HEK293 (cell line): Measurements from ENCODE around the gene CPNE1.
"Not testable (repeated sequence)": the region's sequence is repeated elsewhere in the genome, so short reads cannot be mapped to it uniquely, and the experiment has no call there.

Source experiments
- CTCF ChIA-PET: fragments of 350-600 bp; formaldehyde crosslinking; extraction: SDS; loops from one replicate; lab custom pipeline; 2021; ENCODE audit warnings: antibody characterized with exemption; lab: Yijun Ruan, JAX
- POLR2A ChIA-PET: fragments of 300-600 bp; formaldehyde crosslinking; extraction: SDS; loops from one replicate; lab custom pipeline; 2020; ENCODE audit warnings: antibody characterized with exemption, inconsistent platforms; lab: Yijun Ruan, JAX
- H3K27ac ChIP-seq: fragments of 200-500 bp; sonication (Bioruptor generic); 2 replicates; pipeline ENCODE4 v1.5.1; 2014; ENCODE audit warnings: low read depth, low read length, control low read depth, inconsistent platforms; ENCODE audit errors: extremely low read depth
- H3K36me3 ChIP-seq, 2 experiments: fragments of 200-500 bp in 1 of 2; sonication (Bioruptor generic) in 1 of 2; 1 replicate in 1 of 2; 2 replicates in 1 of 2; pipeline ENCODE4 v1.5.1; 2014 to 2017; ENCODE audit warnings: inconsistent platforms in 2 of 2, low read length in 2 of 2; ENCODE audit not compliant: control insufficient read depth in 2 of 2, insufficient read depth in 1 of 2
- H3K4me1 ChIP-seq: fragments of 200-500 bp; sonication (Bioruptor generic); 2 replicates; pipeline ENCODE4 v1.5.1; 2014; ENCODE audit warnings: mild to moderate bottlenecking, low read length, inconsistent platforms; ENCODE audit not compliant: control insufficient read depth, insufficient read depth
- H3K4me3 ChIP-seq: 2 replicates; pipeline ENCODE4 v1.5.1; 2011; ENCODE audit warnings: low read depth, mild to moderate bottlenecking, control low read depth, low read length, moderate library complexity
- H3K9me3 ChIP-seq: fragments of 200-500 bp; sonication (Bioruptor generic); 2 replicates; pipeline ENCODE4 v1.5.1; 2014; ENCODE audit warnings: low read depth, low read length, inconsistent platforms; ENCODE audit not compliant: control insufficient read depth, insufficient read depth
- BCL11A ChIP-seq: fragments of 450-650 bp; formaldehyde crosslinking; IDR thresholded peaks from 2 replicates; pipeline ENCODE4 v1.5.1; 2016; ENCODE audit warnings: low read depth, missing biosample characterization, missing genetic modification characterization
- IKZF3 ChIP-seq: fragments of 450-650 bp; IDR thresholded peaks from 2 replicates; pipeline ENCODE4 v1.5.0; 2018; ENCODE audit warnings: missing biosample characterization, mild to moderate bottlenecking, missing genetic modification characterization, moderate library complexity
- ZEB2 ChIP-seq: fragments of 450-650 bp; formaldehyde crosslinking; IDR thresholded peaks from 2 replicates; pipeline ENCODE4 v1.5.1; 2016; ENCODE audit warnings: missing biosample characterization, missing genetic modification characterization
- ZNF155 ChIP-seq: fragments of 450-650 bp; formaldehyde crosslinking; IDR thresholded peaks from 2 replicates; pipeline ENCODE4 v1.5.1; 2016; ENCODE audit warnings: missing biosample characterization, missing genetic modification characterization
- ZNF521 ChIP-seq: fragments of 450-650 bp; formaldehyde crosslinking; IDR thresholded peaks from 2 replicates; pipeline ENCODE4 v1.5.1; 2017; ENCODE audit warnings: missing biosample characterization, mild to moderate bottlenecking, missing genetic modification characterization
- ZNF624 ChIP-seq: fragments of 450-650 bp; formaldehyde crosslinking; IDR thresholded peaks from 2 replicates; pipeline ENCODE4 v1.5.1; 2017; ENCODE audit warnings: missing biosample characterization, missing genetic modification characterization
- ZNF777 ChIP-seq: fragments of 450-650 bp; formaldehyde crosslinking; IDR thresholded peaks from 2 replicates; pipeline ENCODE4 v1.5.1; 2017; ENCODE audit warnings: missing biosample characterization, missing genetic modification characterization, borderline replicate concordance
- TF ChIP-seq, protein P1 (sequence below): fragments of 450-650 bp; formaldehyde crosslinking; IDR thresholded peaks from 2 replicates; pipeline ENCODE4 v1.5.1; 2017; ENCODE audit warnings: missing biosample characterization, missing genetic modification characterization
- TF ChIP-seq, protein P2 (sequence below): fragments of 450-650 bp; IDR thresholded peaks from 2 replicates; pipeline ENCODE4 v1.5.1; 2018; ENCODE audit warnings: missing biosample characterization, mild to moderate bottlenecking, missing genetic modification characterization
- TF ChIP-seq, protein P3 (sequence below): fragments of 450-650 bp; formaldehyde crosslinking; IDR thresholded peaks from 2 replicates; pipeline ENCODE4 v1.5.1; 2016; ENCODE audit warnings: missing biosample characterization, missing genetic modification characterization, borderline replicate concordance
- TF ChIP-seq, protein P4 (sequence below): fragments of 450-650 bp; formaldehyde crosslinking; IDR thresholded peaks from 2 replicates; pipeline ENCODE4 v1.5.1; 2017; ENCODE audit warnings: missing biosample characterization, missing genetic modification characterization

The CPNE1 gene

DNA sequence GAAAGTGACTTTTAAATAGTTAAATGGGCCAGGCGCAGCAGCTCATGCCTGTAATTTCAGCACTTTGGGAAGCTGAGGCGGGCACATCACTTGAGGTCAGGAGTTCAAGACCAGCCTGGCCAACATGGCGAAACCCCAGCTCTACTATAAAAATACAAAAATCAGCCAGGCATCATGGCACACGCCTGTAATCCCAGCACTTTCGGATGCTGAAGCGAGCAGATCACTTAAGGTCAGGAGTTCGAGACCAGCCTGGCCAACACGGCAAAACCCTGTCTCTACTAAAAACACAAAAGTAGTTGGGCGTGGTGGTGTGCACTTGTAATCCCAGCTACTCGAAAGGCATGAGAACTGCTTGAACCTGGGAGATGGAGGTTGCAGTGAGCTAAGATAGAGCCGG lies 41.2 kb upstream of the CPNE1 start:
- ChIA-PET POLR2A (interaction anchor here (1.4 kb wide), 1 partner anchor 12 kb away, joined by 5 read pairs; no protein-coding TSS in a partner anchor), CTCF (interaction anchor here (1.6 kb wide), 1 partner anchor 178 kb away, joined by 4 read pairs; no protein-coding TSS in a partner anchor)
- H3K27ac ChIP-seq, H3K4me1 ChIP-seq: not testable (repeated sequence)
- peaks cover 50 to 98% of the 10 kb centered on the region in 2 experiments for H3K36me3 ChIP-seq
- TF ChIP-seq BCL11A (tag by site-specific recombination): 0 out of 2 replicates have a peak, but pooled peaks have one; percentile 26
- TF ChIP-seq, protein P1, sequence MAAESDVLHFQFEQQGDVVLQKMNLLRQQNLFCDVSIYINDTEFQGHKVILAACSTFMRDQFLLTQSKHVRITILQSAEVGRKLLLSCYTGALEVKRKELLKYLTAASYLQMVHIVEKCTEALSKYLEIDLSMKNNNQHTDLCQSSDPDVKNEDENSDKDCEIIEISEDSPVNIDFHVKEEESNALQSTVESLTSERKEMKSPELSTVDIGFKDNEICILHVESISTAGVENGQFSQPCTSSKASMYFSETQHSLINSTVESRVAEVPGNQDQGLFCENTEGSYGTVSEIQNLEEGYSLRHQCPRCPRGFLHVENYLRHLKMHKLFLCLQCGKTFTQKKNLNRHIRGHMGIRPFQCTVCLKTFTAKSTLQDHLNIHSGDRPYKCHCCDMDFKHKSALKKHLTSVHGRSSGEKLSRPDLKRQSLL: peak; percentile 66
- TF ChIP-seq, all 188 proteins: peak for 2; not testable (repeated sequence) for 186
- H3K4me3 ChIP-seq, H3K9me3 ChIP-seq: not testable (repeated sequence)

DNA sequence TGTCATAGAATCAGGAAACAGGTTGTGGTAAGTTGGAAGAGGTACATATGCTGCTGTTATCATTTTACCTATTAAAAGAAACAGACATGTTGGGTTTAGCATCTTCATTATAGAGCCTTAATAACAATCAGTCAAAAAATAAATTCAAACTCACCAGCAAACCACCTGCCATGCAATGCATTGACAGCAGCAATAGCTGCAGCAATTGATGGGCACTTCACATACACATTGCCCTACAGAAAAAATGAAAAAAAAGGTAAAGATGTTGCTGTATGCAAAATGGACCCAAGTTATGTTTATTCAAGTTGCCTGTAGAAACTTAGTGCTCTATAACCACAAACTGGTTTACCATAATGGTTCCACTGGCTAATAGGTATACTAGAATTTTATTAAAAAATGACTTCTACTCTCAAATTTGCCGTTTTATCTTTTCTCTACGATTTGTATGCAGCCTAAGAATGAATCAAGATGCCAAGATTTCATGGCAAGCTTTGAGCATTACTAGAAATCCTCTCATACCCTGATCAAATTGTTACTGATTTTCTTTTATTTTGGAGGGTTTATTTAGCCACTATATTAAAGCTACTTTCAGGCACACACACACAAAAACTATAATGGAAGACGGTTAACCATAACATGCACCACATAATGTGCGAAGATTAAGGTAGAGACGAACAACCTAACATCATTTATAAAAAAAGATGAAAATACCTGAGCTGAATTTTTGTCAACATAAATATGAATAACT lies 40.0 kb upstream of the CPNE1 start:
- H3K4me1 ChIP-seq: no peaks in the 10 kb centered on the region
- H3K4me3 ChIP-seq: no peak overlapping the region
- CTCF ChIA-PET: interaction anchor here (0.6 to 1.6 kb wide), 2 partner anchors 179 to 1384 kb away, joined by 3 to 4 read pairs; no protein-coding TSS in a partner anchor
- H3K27ac ChIP-seq: no peak overlapping the region
- H3K9me3 ChIP-seq: no peaks in the 10 kb centered on the region
- TF ChIP-seq ZNF155 (tag by site-specific recombination) (no peak), ZNF624 (tag by site-specific recombination) (no peak), IKZF3 (tag by site-specific recombination) (no peak), ZNF777 (tag by site-specific recombination) (no peak), ZEB2 (tag by site-specific recombination) (0 out of 2 replicates have a peak, but pooled peaks have one; percentile 17), ZNF521 (no peak)
- TF ChIP-seq, protein P2, sequence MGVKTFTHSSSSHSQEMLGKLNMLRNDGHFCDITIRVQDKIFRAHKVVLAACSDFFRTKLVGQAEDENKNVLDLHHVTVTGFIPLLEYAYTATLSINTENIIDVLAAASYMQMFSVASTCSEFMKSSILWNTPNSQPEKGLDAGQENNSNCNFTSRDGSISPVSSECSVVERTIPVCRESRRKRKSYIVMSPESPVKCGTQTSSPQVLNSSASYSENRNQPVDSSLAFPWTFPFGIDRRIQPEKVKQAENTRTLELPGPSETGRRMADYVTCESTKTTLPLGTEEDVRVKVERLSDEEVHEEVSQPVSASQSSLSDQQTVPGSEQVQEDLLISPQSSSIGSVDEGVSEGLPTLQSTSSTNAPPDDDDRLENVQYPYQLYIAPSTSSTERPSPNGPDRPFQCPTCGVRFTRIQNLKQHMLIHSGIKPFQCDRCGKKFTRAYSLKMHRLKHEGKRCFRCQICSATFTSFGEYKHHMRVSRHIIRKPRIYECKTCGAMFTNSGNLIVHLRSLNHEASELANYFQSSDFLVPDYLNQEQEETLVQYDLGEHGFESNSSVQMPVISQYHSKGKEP (tag by site-specific recombination): peak; percentile 60; the same call in 1 of the 2 replicates
- TF ChIP-seq, protein P3, sequence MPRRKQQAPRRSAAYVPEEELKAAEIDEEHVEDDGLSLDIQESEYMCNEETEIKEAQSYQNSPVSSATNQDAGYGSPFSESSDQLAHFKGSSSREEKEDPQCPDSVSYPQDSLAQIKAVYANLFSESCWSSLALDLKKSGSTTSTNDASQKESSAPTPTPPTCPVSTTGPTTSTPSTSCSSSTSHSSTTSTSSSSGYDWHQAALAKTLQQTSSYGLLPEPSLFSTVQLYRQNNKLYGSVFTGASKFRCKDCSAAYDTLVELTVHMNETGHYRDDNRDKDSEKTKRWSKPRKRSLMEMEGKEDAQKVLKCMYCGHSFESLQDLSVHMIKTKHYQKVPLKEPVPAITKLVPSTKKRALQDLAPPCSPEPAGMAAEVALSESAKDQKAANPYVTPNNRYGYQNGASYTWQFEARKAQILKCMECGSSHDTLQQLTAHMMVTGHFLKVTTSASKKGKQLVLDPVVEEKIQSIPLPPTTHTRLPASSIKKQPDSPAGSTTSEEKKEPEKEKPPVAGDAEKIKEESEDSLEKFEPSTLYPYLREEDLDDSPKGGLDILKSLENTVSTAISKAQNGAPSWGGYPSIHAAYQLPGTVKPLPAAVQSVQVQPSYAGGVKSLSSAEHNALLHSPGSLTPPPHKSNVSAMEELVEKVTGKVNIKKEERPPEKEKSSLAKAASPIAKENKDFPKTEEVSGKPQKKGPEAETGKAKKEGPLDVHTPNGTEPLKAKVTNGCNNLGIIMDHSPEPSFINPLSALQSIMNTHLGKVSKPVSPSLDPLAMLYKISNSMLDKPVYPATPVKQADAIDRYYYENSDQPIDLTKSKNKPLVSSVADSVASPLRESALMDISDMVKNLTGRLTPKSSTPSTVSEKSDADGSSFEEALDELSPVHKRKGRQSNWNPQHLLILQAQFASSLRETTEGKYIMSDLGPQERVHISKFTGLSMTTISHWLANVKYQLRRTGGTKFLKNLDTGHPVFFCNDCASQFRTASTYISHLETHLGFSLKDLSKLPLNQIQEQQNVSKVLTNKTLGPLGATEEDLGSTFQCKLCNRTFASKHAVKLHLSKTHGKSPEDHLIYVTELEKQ (tag by site-specific recombination): no peak
- TF ChIP-seq, protein P4, sequence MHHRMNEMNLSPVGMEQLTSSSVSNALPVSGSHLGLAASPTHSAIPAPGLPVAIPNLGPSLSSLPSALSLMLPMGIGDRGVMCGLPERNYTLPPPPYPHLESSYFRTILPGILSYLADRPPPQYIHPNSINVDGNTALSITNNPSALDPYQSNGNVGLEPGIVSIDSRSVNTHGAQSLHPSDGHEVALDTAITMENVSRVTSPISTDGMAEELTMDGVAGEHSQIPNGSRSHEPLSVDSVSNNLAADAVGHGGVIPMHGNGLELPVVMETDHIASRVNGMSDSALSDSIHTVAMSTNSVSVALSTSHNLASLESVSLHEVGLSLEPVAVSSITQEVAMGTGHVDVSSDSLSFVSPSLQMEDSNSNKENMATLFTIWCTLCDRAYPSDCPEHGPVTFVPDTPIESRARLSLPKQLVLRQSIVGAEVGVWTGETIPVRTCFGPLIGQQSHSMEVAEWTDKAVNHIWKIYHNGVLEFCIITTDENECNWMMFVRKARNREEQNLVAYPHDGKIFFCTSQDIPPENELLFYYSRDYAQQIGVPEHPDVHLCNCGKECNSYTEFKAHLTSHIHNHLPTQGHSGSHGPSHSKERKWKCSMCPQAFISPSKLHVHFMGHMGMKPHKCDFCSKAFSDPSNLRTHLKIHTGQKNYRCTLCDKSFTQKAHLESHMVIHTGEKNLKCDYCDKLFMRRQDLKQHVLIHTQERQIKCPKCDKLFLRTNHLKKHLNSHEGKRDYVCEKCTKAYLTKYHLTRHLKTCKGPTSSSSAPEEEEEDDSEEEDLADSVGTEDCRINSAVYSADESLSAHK (tag by site-specific recombination): peak; percentile 39; the same call in 1 of the 2 replicates
- H3K36me3 ChIP-seq: peaks cover 46 to 94% of the 10 kb centered on the region in 2 experiments
- POLR2A ChIA-PET: interaction anchor here (0.7 to 6.2 kb wide), 3 partner anchors 9 to 37 kb away, joined by 3 to 27 read pairs (median 5); partner anchors contain the start of gene RBM39
